ENCODE data around the gene GALNT11.

Gene GALNT11

DNA sequence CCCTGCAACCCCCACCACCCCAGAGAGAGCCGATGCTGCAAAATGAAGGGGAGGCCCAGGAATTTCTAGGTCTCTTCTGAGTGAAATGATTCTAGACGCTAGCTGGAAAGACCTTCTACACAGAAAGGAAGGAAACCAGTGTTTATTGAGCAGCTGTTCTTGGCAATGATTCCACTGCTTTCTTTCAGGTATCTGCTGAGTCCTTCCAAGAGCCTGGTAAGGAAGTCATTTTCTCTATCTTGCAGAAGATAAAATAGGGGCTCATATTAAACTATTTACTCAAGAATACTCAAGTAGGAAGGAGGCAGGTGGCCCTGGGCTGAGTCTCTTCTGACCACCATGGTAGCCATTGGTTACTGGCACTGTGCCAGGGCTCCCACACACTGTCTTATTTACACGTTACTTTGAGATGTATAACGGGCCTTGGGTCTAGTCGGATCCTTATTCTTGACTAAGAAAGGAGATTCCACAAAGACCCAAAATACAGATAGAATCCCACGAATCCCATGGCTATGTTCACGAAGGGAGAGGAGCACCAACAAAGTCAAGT is 112.1 kb downstream of the GALNT11 start:
- Histone ChIP-seq H4K20me1 (ENCODE audit: insufficient read depth, low read length) (no peaks in the 10 kb centered on the region), H3K27ac (ENCODE audit: low read length) (no peak overlapping the region), H3K4me3 (ENCODE audit: low read length) (no peak overlapping the region), H3K27me3 (replicated peaks; ENCODE audit: insufficient read depth, low read length) (no peaks in the 10 kb centered on the region), H3K9me3 (replicated peaks; ENCODE audit: insufficient read depth, low read length) (no peaks in the 10 kb centered on the region), H3K9ac (ENCODE audit: low read length) (no peak overlapping the region), H3K36me3 (replicated peaks; ENCODE audit: insufficient read depth, low read length) (peaks cover 13% of the 10 kb centered on the region; the same call in 1 of the 2 replicates), H3K4me1 (ENCODE audit: low read length) (no peaks in the 10 kb centered on the region), H3K79me2 (ENCODE audit: low read length) (no peaks in the 10 kb centered on the region), H3K4me2 (ENCODE audit: low read depth, low read length) (no peak overlapping the region), H3K9me2 (replicated peaks; ENCODE audit: insufficient read depth, low read length) (no peaks in the 10 kb centered on the region), H2AFZ (ENCODE audit: low read length) (no peak overlapping the region), H3F3A (ENCODE audit: insufficient read depth, low read length) (no peaks in the 10 kb centered on the region)
- no peak for DNase-seq
- TF ChIP-seq, protein P1, sequence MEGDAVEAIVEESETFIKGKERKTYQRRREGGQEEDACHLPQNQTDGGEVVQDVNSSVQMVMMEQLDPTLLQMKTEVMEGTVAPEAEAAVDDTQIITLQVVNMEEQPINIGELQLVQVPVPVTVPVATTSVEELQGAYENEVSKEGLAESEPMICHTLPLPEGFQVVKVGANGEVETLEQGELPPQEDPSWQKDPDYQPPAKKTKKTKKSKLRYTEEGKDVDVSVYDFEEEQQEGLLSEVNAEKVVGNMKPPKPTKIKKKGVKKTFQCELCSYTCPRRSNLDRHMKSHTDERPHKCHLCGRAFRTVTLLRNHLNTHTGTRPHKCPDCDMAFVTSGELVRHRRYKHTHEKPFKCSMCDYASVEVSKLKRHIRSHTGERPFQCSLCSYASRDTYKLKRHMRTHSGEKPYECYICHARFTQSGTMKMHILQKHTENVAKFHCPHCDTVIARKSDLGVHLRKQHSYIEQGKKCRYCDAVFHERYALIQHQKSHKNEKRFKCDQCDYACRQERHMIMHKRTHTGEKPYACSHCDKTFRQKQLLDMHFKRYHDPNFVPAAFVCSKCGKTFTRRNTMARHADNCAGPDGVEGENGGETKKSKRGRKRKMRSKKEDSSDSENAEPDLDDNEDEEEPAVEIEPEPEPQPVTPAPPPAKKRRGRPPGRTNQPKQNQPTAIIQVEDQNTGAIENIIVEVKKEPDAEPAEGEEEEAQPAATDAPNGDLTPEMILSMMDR (IDR thresholded peaks at IDR 0.05; ENCODE audit: low read length): no peak
- no peak for TF ChIP-seq EZH2 (optimal IDR thresholded peaks at IDR 0.05; ENCODE audit: low read depth, low read length)
- no peak for TF ChIP-seq EZH2phosphoT487 (IDR thresholded peaks at IDR 0.05; ENCODE audit: low read length)

DNA sequence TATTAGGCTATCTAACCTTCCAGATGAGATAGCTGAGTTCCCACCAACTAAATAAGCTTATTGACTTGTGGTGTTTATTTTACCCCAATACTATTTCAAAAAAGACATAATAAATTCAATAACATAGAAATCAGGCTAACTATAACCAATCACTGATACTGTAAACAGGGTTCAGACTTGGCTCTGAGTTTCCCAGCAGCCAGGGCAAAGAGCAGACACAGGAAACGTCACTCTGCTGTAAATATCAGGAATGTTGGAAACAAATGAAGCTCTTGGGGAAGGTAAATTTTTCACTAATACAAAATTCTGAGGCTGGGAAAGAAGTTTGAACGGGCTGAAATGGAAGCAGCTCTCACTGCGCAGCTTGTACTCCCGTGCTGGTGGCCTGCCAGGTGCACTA is 114.6 kb downstream of the GALNT11 start:
- Histone ChIP-seq H3K79me2 (ENCODE audit: low read length) (no peaks in the 10 kb centered on the region), H3K4me3 (ENCODE audit: low read length) (no peak overlapping the region), H3K4me2 (ENCODE audit: low read depth, low read length) (no peak overlapping the region), H3K27me3 (replicated peaks; ENCODE audit: insufficient read depth, low read length) (no peaks in the 10 kb centered on the region), H3K9ac (ENCODE audit: low read length) (no peak overlapping the region), H3K36me3 (replicated peaks; ENCODE audit: insufficient read depth, low read length) (peaks cover 24% of the 10 kb centered on the region), H2AFZ (ENCODE audit: low read length) (no peak overlapping the region), H3K9me3 (replicated peaks; ENCODE audit: insufficient read depth, low read length) (no peaks in the 10 kb centered on the region), H4K20me1 (ENCODE audit: insufficient read depth, low read length) (no peaks in the 10 kb centered on the region), H3F3A (ENCODE audit: insufficient read depth, low read length) (no peaks in the 10 kb centered on the region), H3K27ac (ENCODE audit: low read length) (no peak overlapping the region), H3K4me1 (ENCODE audit: low read length) (no peaks in the 10 kb centered on the region), H3K9me2 (replicated peaks; ENCODE audit: insufficient read depth, low read length) (no peaks in the 10 kb centered on the region)
- TF ChIP-seq, protein P1 (IDR thresholded peaks at IDR 0.05; ENCODE audit: low read length): no peak
- no peak for DNase-seq

DNA sequence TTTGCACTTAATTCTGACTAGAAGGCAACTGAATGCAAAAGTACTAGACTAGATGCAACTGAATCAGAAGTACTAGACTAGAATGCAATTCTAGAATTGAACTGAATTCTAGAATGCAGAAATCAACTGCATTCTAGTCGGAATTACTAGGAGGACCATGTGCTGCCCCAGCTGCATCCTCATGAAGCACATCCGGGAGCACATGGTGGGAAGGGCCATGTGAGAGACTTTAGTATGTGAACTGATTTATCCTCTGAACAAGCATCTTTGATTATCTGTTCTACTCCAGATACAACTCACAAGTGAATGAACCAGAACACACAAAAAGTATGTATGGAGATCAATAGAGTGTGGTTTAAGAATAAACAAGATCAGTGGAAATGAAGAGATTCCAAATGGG is 115.1 kb downstream of the GALNT11 start:
- H3K79me2 ChIP-seq (ENCODE audit: low read length): no peaks in the 10 kb centered on the region
- no peaks in the 10 kb centered on the region for H4K20me1 ChIP-seq (ENCODE audit: insufficient read depth, low read length)
- H3K36me3 ChIP-seq (replicated peaks; ENCODE audit: insufficient read depth, low read length): peaks cover 28% of the 10 kb centered on the region
- DNase-seq: no peak
- no peaks in the 10 kb centered on the region for H3K9me2 ChIP-seq (replicated peaks; ENCODE audit: insufficient read depth, low read length)
- no peak overlapping the region for H3K27ac ChIP-seq (ENCODE audit: low read length)
- H3K4me1 ChIP-seq (ENCODE audit: low read length): no peaks in the 10 kb centered on the region
- H2AFZ ChIP-seq (ENCODE audit: low read length): no peak overlapping the region
- no peaks in the 10 kb centered on the region for H3K9me3 ChIP-seq (replicated peaks; ENCODE audit: insufficient read depth, low read length)
- no peaks in the 10 kb centered on the region for H3F3A ChIP-seq (ENCODE audit: insufficient read depth, low read length)
- H3K27me3 ChIP-seq (replicated peaks; ENCODE audit: insufficient read depth, low read length): no peaks in the 10 kb centered on the region
- TF ChIP-seq EZH2 (optimal IDR thresholded peaks at IDR 0.05; ENCODE audit: low read depth, low read length) (no peak), EZH2phosphoT487 (IDR thresholded peaks at IDR 0.05; ENCODE audit: low read length) (no peak)
- TF ChIP-seq, protein P1 (IDR thresholded peaks at IDR 0.05; ENCODE audit: low read length): no peak
- H3K4me2 ChIP-seq (ENCODE audit: low read depth, low read length): no peak overlapping the region
- H3K9ac ChIP-seq (ENCODE audit: low read length): no peak overlapping the region
- H3K4me3 ChIP-seq (ENCODE audit: low read length): no peak overlapping the region
